Neuronal stem cell (in vitro differentiated cells): Measurements from ENCODE around the gene POU2F3.

ENCODE experiments used
- DNase-seq: peaks from one replicate; pipeline ENCODE4 v3.0.0-alpha.2; 2013; ENCODE audit warnings: low spot score
- H2AFZ ChIP-seq: one replicate; pipeline ENCODE4 v1.6.1; 2013; ENCODE audit warnings: mild to moderate bottlenecking, low read length, inconsistent platforms
- H2AK5ac ChIP-seq: 2 replicates; pipeline ENCODE4 v1.6.1; 2013; ENCODE audit warnings: low read depth, mild to moderate bottlenecking, inconsistent platforms, low read length, moderate library complexity, mixed read lengths
- H2BK120ac ChIP-seq: 2 replicates; pipeline ENCODE4 v1.6.1; 2013; ENCODE audit warnings: low read depth, mild to moderate bottlenecking, inconsistent platforms, low read length, moderate library complexity, mixed read lengths
- H2BK12ac ChIP-seq: one replicate; pipeline ENCODE4 v1.6.1; 2013; ENCODE audit warnings: low read length, inconsistent platforms
- H2BK15ac ChIP-seq: 2 replicates; pipeline ENCODE4 v1.6.1; 2013; ENCODE audit warnings: mild to moderate bottlenecking, low read length, inconsistent platforms, mixed read lengths
- H2BK5ac ChIP-seq: one replicate; pipeline ENCODE4 v1.6.1; 2013; ENCODE audit warnings: inconsistent platforms, mild to moderate bottlenecking, low read length, moderate library complexity
- H3K14ac ChIP-seq: one replicate; pipeline ENCODE4 v1.6.1; 2013; ENCODE audit warnings: low read length, inconsistent platforms
- H3K18ac ChIP-seq: 2 replicates; pipeline ENCODE4 v1.6.1; 2013; ENCODE audit warnings: low read length, inconsistent platforms
- H3K23ac ChIP-seq: 2 replicates; pipeline ENCODE4 v1.6.1; 2013; ENCODE audit warnings: low read depth, mild to moderate bottlenecking, mixed read lengths, low read length, inconsistent platforms; ENCODE audit not compliant: poor library complexity
- H3K27ac ChIP-seq: replicated peaks from 3 replicates; pipeline ENCODE4 v1.5.1; 2013; ENCODE audit warnings: low read length, inconsistent platforms
- H3K27me3 ChIP-seq, 3 experiments: 2 replicates each; pipeline ENCODE4 v1.6.1; 2013; ENCODE audit warnings: low read length in 3 of 3, mild to moderate bottlenecking in 2 of 3, inconsistent platforms in 1 of 3, low read depth in 1 of 3, mixed read lengths in 1 of 3, moderate library complexity in 1 of 3; ENCODE audit not compliant: control insufficient read depth in 3 of 3, insufficient read depth in 3 of 3
- H3K36me3 ChIP-seq, 2 donors: replicated peaks in 1 of 2; 2 replicates each; pipeline ENCODE4 v1.6.1; 2013; ENCODE audit warnings: low read length in 2 of 2; ENCODE audit not compliant: control insufficient read depth in 2 of 2, insufficient read depth in 2 of 2
- H3K4ac ChIP-seq: 2 replicates; pipeline ENCODE4 v1.6.1; 2013; ENCODE audit warnings: inconsistent platforms, mild to moderate bottlenecking, low read length, moderate library complexity
- H3K4me1 ChIP-seq, 2 donors: 1 replicate in 1 of 2; 2 replicates in 1 of 2; pipeline ENCODE4 v1.6.1; 2013; ENCODE audit warnings: low read length in 2 of 2, low read depth in 1 of 2; ENCODE audit not compliant: control insufficient read depth in 2 of 2, insufficient read depth in 1 of 2
- H3K4me2 ChIP-seq: one replicate; pipeline ENCODE4 v1.6.1; 2013; ENCODE audit warnings: mild to moderate bottlenecking, low read length, inconsistent platforms; ENCODE audit not compliant: insufficient read depth, poor library complexity, severe bottlenecking
- H3K4me3 ChIP-seq, 2 donors: 2 replicates each; pipeline ENCODE4 v1.5.1; 2013; ENCODE audit warnings: low read length in 2 of 2, mild to moderate bottlenecking in 2 of 2, inconsistent platforms in 1 of 2, moderate library complexity in 1 of 2
- H3K79me1 ChIP-seq: one replicate; pipeline ENCODE4 v1.6.1; 2013; ENCODE audit warnings: low read depth, mild to moderate bottlenecking, inconsistent platforms, low read length, moderate library complexity
- H3K9ac ChIP-seq: one replicate; pipeline ENCODE4 v1.6.1; 2013; ENCODE audit warnings: mild to moderate bottlenecking, low read depth, low read length, inconsistent platforms; ENCODE audit not compliant: poor library complexity
- H3K9me3 ChIP-seq, 2 donors: replicated peaks in 1 of 2; 2 replicates each; pipeline versions ENCODE3 to v1.6.1; 2013; ENCODE audit warnings: low read length in 2 of 2, mild to moderate bottlenecking in 2 of 2, inconsistent platforms in 1 of 2, low read depth in 1 of 2, mixed read lengths in 1 of 2, moderate library complexity in 1 of 2; ENCODE audit not compliant: control insufficient read depth in 2 of 2, insufficient read depth in 1 of 2
- H4K8ac ChIP-seq: one replicate; pipeline ENCODE4 v1.6.1; 2013; ENCODE audit warnings: low read depth, mild to moderate bottlenecking, inconsistent platforms, low read length, moderate library complexity
- H4K91ac ChIP-seq: one replicate; pipeline ENCODE4 v1.6.1; 2013; ENCODE audit warnings: low read length, low read depth, mild to moderate bottlenecking, inconsistent platforms; ENCODE audit not compliant: poor library complexity
- WGBS, 2 donors: extraction: QIAGEN DNeasy Blood & Tissue Kit; methylation state at CpG; one replicate each; pipeline ENCODE4 v1.1.7; 2013; ENCODE audit warnings: missing lambda C conversion rate in 2 of 2, mixed read lengths in 1 of 2; ENCODE audit not compliant: insufficient read length in 2 of 2, insufficient replicate concordance in 1 of 2; ENCODE audit errors: extremely low coverage in 2 of 2; 5-methylcytosine and 5-hydroxymethylcytosine counted together

Gene POU2F3

DNA sequence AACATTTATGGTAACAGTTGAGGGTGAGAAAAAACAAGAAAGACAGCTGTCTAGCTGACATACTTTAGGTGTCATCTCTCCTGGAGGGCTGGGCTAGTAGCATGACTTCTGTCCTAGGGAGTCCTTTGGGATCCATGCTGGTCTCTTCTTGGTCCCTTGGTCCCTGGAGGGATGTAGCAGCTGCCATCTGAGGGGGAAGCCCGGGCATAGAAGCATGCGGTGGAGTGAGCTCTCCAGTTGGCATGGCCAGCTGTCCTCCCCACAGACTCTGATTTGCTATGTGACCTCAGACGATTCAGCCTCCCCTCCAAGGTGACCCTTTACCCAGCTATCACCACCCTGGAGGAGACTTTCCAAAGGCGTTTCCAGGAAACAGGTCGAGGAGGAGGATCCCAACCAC is 28.7 kb downstream of the POU2F3 start:
- Histone ChIP-seq H3K36me3 (no peaks in the 10 kb centered on the region), H3K9ac (no peak overlapping the region), H2BK5ac (no peak overlapping the region), H3K4ac (no peak overlapping the region), H3K4me2 (no peak overlapping the region), H3K14ac (no peak overlapping the region), H3K18ac (no peak overlapping the region), H4K8ac (no peak overlapping the region), H2BK120ac (no peak overlapping the region), H3K27me3 (peaks cover 0 to 21% (median 0%) of the 10 kb centered on the region in 3 experiments), H2AK5ac (no peak overlapping the region), H3K79me1 (no peaks in the 10 kb centered on the region), H3K4me3 (no peak overlapping the region), H4K91ac (no peak overlapping the region), H3K9me3 (no peaks in the 10 kb centered on the region), H2BK12ac (no peak overlapping the region), H3K27ac (no peak overlapping the region), H2BK15ac (no peak overlapping the region), H3K23ac (no peak overlapping the region), H3K4me1 (no peaks in the 10 kb centered on the region), H2AFZ (no peak overlapping the region)
- DNase-seq, result no peak
- no CpG with 5 or more reads among the region's 5 CpGs for WGBS, 2 donors

DNA sequence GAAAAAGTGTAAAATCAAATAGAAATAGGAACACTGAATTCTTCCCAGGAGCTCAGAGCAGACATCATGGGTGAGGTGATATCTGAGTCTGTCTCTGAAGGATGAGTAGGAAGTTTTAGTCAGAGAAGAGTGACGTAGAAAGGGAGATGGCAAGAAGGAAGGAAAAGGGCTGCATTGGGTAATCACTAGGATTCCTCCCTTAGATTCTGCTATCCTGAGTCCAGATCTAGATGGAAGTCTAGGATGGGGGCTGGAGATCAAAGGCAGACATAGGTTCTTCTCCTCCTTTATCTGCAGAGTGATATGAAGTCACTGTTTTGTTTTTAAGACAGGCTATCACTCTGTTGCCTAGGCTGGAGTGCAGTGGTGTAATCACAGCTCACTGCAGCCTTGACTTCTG is 30.4 kb downstream of the POU2F3 start:
- H2BK120ac ChIP-seq, result no peak overlapping the region
- no peak overlapping the region for H4K8ac ChIP-seq
- H2AFZ ChIP-seq, result no peak overlapping the region
- peaks cover 0 to 21% (median 0%) of the 10 kb centered on the region in 3 experiments for H3K27me3 ChIP-seq
- no peak overlapping the region for H2AK5ac ChIP-seq
- H3K4me3 ChIP-seq, result no peak overlapping the region
- H3K36me3 ChIP-seq, result no peaks in the 10 kb centered on the region
- no peaks in the 10 kb centered on the region for H3K79me1 ChIP-seq
- H3K23ac ChIP-seq, result no peak overlapping the region
- no peak overlapping the region for H3K9ac ChIP-seq
- no peak for DNase-seq
- no peak overlapping the region for H2BK15ac ChIP-seq
- H3K4me1 ChIP-seq, result no peaks in the 10 kb centered on the region
- no peak overlapping the region for H2BK12ac ChIP-seq
- no peak overlapping the region for H3K27ac ChIP-seq
- no peak overlapping the region for H3K4me2 ChIP-seq
- no peak overlapping the region for H3K4ac ChIP-seq
- WGBS, 2 donors, result no CpG with 5 or more reads among the region's 1 CpG
- no peak overlapping the region for H3K14ac ChIP-seq
- H4K91ac ChIP-seq, result no peak overlapping the region
- H3K18ac ChIP-seq, result no peak overlapping the region
- no peaks in the 10 kb centered on the region for H3K9me3 ChIP-seq
- H2BK5ac ChIP-seq, result no peak overlapping the region

DNA sequence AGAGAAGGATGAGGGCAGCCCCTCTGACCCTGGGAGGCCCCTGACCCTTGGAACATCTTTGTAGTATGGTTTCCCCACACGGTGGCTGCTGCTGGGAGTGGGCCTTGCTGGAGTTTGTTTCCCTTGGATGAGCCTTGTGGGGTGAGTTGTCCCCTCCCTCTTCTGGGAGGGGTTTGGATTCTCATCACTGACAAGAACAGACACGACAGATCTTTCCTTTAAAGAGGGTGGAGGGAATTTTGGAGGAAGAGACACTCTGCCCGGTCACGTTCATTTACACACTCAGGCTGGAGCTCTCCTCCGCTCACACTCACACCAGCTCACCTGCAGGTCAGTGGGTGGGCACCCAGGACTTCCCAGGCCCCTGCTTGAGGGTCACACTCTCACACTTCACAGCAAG is 31.7 kb downstream of the POU2F3 start:
- H3K36me3 ChIP-seq, result no peaks in the 10 kb centered on the region
- no peak overlapping the region for H2BK120ac ChIP-seq
- no peak overlapping the region for H3K9ac ChIP-seq
- no peak overlapping the region for H2AK5ac ChIP-seq
- H3K79me1 ChIP-seq, result no peaks in the 10 kb centered on the region
- no peaks in the 10 kb centered on the region for H3K4me1 ChIP-seq
- peaks cover 0 to 28% (median 0%) of the 10 kb centered on the region in 3 experiments for H3K27me3 ChIP-seq
- H3K4ac ChIP-seq, result no peak overlapping the region
- H3K9me3 ChIP-seq, result no peaks in the 10 kb centered on the region
- H3K14ac ChIP-seq, result no peak overlapping the region
- H4K91ac ChIP-seq, result no peak overlapping the region
- H2BK15ac ChIP-seq, result peak overlapping the region; percentile 24
- H3K18ac ChIP-seq, result no peak overlapping the region
- DNase-seq, result no peak
- no peak overlapping the region for H3K23ac ChIP-seq
- peak overlapping the region; percentile 69 for H2AFZ ChIP-seq
- no peak overlapping the region for H4K8ac ChIP-seq
- no peak overlapping the region for H3K27ac ChIP-seq
- H2BK12ac ChIP-seq, result no peak overlapping the region
- no peak overlapping the region for H2BK5ac ChIP-seq
- no peak overlapping the region for H3K4me3 ChIP-seq
- H3K4me2 ChIP-seq, result no peak overlapping the region
- WGBS, 2 donors, result no CpG with 5 or more reads among the region's 5 CpGs

DNA sequence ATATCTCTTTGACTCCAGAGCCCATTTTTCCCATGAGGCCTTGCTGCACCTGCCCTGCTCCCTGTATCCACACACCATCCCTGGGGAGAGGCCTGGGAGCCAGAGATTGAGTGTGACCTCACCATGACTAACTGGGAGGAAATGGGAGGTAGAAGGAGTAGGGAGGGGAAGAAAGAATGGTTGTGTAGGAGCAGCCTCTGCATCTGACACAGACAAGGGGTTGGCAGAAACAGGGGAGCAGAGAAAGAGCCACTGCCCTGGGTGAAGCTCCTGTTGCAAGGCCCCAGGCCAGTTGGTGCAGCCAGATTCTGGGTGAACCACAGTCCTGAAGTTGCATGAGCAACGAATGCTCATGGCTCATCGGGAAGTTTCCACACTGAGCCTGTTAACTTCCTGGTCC is 32.4 kb downstream of the POU2F3 start:
- Histone ChIP-seq H3K9me3 (no peaks in the 10 kb centered on the region), H2BK12ac (no peak overlapping the region), H2BK120ac (no peak overlapping the region), H2BK15ac (no peak overlapping the region), H3K4ac (no peak overlapping the region), H3K36me3 (no peaks in the 10 kb centered on the region), H3K4me1 (no peaks in the 10 kb centered on the region), H3K27ac (no peak overlapping the region), H2AFZ (no peak overlapping the region), H2BK5ac (no peak overlapping the region), H3K23ac (no peak overlapping the region), H3K79me1 (no peaks in the 10 kb centered on the region), H3K27me3 (peaks cover 0 to 28% (median 0%) of the 10 kb centered on the region in 3 experiments), H4K91ac (no peak overlapping the region), H3K18ac (peak overlapping the region; percentile 49), H3K9ac (no peak overlapping the region), H3K4me3 (peak overlapping the region in 1 of 2 donors; percentile 48), H3K14ac (peak overlapping the region; percentile 66), H3K4me2 (no peak overlapping the region), H4K8ac (no peak overlapping the region), H2AK5ac (no peak overlapping the region)
- no peak for DNase-seq
- WGBS, 2 donors, result no CpG with 5 or more reads among the region's 2 CpGs
